HG03060 (cell line): Measurements from ENCODE around the gene TNFAIP8L2.

ENCODE experiments used
- ATAC-seq: cut with Tn5 transposase; IDR thresholded peaks from one replicate; pipeline ENCODE4 v1.9.1; 2021; ENCODE audit warnings: low read depth, moderate number of reproducible peaks; ENCODE audit not compliant: unreplicated experiment

Gene TNFAIP8L2

GRCh38 chr1:151156515-151156819 is at the start of gene TNFAIP8L2:
Gene TNFAIP8L2, plus strand, starts transcription at chr1:151156649. Its CDS starts 2,049 bp downstream, at chr1:151158698.
- no peak for ATAC-seq

- ATAC-seq: no peak
Measured at GRCh38 chr1:151106894-151107293, 49.6 kb upstream of the TNFAIP8L2 start.

- ATAC-seq: no peak
Measured at GRCh38 chr1:151108331-151108730, 48.1 kb upstream of the TNFAIP8L2 start.

GRCh38 chr1:151113877-151114276 is 42.6 kb upstream of the TNFAIP8L2 start:
- ATAC-seq: no peak

GRCh38 chr1:151124763-151125403 is 31.6 kb upstream of the TNFAIP8L2 start:
- ATAC-seq: no peak

- ATAC-seq: no peak
Measured at GRCh38 chr1:151128800-151129199, 27.6 kb upstream of the TNFAIP8L2 start.

- ATAC-seq: no peak
Measured at GRCh38 chr1:151130987-151131586, 25.4 kb upstream of the TNFAIP8L2 start.

- ATAC-seq: no peak
Measured at GRCh38 chr1:151131701-151132334, 24.6 kb upstream of the TNFAIP8L2 start.

GRCh38 chr1:151132335-151133017 is 24.0 kb upstream of the TNFAIP8L2 start:
- ATAC-seq: no peak

- no peak for ATAC-seq
Measured at GRCh38 chr1:151133018-151133806, 23.2 kb upstream of the TNFAIP8L2 start.

GRCh38 chr1:151134396-151134795 is 22.1 kb upstream of the TNFAIP8L2 start:
- ATAC-seq: no peak

GRCh38 chr1:151134991-151135390 is 21.5 kb upstream of the TNFAIP8L2 start:
- no peak for ATAC-seq

GRCh38 chr1:151135433-151136385 is 20.7 kb upstream of the TNFAIP8L2 start:
- no peak for ATAC-seq

- no peak for ATAC-seq
Measured at GRCh38 chr1:151137789-151138188, 18.7 kb upstream of the TNFAIP8L2 start.

- no peak for ATAC-seq
Measured at GRCh38 chr1:151142411-151143056, 13.9 kb upstream of the TNFAIP8L2 start.

GRCh38 chr1:151143057-151143435 is 13.4 kb upstream of the TNFAIP8L2 start:
- no peak for ATAC-seq

GRCh38 chr1:151143986-151144385 is 12.5 kb upstream of the TNFAIP8L2 start:
- no peak for ATAC-seq

GRCh38 chr1:151144474-151145303 is 11.8 kb upstream of the TNFAIP8L2 start:
- ATAC-seq: no peak
